ENCODE results near the gene RUBCNL.
"Not testable (repeated sequence)": the region's sequence is repeated elsewhere in the genome, so short reads cannot be mapped to it uniquely, and the experiment has no call there.

Gene RUBCNL

GRCh38 chr13:46373623-46374022 is 13.4 kb downstream of the RUBCNL start:
- DNase-seq: no peak

DNA sequence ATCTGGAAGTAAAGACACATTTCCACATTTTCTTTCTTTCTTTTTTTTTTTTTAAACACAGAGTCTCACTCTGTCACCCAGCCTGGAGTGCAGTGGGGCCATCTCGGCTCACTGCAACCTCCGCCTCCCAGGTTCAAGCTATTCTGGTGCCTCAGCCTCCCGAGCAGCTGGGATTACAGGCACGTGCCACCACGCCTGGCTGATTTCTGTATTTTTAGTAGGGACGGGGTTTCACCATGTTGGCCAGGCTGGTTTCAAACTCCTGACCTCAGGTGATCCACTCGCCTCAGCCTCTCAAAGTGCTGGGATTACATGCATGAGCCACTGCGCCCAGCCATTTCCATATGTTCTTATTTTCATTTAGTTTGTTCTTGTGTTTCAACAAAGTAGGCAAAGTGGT is 14.1 kb downstream of the RUBCNL start:
- not testable (repeated sequence) for DNase-seq

- DNase-seq: no peak
These were observed 15.0 kb downstream of the RUBCNL start for GRCh38 chr13:46372071-46372470.

GRCh38 chr13:46369506-46370277 is 17.4 kb downstream of the RUBCNL start:
- no peak for DNase-seq

DNA sequence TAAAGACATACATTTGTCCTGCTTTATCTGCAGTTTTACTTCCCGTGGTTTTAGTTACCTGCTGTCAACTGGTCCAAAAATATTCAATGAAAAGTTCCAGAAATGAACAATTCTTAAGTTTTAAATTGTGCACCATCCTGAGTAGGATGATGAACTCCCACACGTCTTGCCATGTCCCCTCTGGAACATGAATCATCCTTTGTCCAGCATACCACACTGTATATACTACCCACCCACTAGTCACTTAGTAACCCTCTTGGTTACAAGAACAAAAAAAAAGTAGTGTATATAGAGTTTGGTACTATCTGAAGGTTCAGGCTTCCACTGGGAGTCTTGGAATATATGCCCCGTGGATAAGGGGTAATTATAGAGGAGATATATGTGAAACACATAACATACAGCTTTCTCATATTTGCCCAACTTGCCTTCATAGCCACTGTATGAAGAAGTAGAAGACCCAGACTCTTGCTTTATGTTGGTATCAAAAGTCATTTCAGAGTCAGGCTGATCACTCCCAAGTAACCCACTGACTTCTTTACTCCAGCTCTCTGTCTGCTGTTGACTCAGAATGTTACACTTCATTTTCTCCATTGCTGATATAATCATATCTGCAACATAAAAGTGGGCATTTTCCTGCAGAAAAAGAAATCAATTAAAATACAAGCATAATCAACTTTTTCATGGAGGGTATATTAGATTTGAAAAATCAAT is 19.3 kb downstream of the RUBCNL start:
- no peak for DNase-seq

- DNase-seq: no peak
These were observed 25.6 kb downstream of the RUBCNL start for GRCh38 chr13:46361276-46361934.

- no peak for DNase-seq
These were observed 26.4 kb downstream of the RUBCNL start for GRCh38 chr13:46360604-46361003.

DNA sequence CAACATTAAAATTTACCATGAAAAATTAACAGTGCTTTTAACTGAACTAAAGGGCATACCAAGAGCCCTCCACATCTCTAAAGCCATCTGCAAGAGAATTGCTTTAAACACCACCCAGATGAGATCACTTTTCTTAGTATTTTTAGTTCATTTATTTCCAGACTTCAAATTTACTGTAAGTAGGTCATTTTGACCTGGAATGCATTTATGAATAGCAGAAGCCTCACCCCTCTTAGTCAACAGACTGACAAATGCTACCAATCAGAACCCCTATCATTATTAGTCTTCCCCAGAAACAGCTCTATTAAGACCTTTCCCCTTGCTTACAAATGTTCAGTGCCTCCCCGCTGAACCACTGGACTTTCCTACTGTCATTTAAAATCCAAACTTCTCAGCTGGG is 27.3 kb downstream of the RUBCNL start:
- no peak for DNase-seq

DNA sequence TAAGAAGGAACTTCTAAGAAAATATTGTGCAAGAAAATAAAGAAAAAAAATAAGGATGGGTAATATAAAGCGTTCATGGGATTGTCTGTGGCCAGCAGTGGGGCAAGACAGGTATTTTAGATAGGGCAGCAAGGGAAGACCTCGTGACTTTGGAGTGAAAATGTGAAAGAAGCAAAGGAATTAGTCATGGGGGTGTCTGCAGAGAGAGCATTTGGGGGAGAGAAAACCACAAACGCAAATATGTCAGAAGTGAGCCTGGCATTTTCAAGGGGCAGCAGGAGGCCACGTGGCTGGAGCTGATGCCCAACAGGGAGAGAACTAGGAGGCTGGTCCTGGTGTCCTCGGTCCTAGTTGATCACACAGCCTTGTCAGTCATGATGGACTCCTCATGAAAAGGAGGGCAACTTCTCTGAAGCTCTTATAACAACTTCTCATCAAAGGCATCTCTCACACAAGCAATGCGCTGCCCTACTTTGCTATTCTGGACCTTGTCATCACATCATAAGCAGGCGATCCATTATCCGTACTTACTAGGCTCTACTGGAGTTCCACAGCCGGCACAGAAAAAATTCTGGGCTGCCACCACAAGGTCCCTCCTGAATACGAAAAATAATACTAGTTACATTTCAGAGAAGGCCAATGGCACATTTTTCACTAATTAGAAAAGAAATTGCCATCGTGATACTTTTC is 31.0 kb downstream of the RUBCNL start:
- no peak for DNase-seq

DNA sequence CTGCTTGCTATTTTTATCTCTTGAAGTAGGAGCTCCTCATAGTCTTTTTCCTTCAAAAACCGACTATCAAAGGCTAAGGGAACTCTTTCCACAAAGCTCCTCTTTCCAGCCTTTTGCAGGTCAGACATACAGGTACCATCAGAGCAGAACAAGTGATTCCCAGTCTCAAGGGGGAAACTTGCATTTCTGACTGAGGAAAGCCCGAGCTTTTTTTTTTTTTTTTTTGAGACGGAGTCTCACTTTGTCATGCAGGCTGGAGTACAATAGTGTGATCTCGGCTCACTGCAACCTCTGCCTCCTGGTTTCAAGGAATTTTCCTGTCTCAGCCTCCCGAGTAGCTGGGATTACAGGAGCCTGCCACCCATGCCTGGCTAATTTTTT is 32.0 kb downstream of the RUBCNL start:
- DNase-seq: no peak

- no peak for DNase-seq
These were observed 32.6 kb downstream of the RUBCNL start for GRCh38 chr13:46354156-46355087.

GRCh38 chr13:46352805-46353204 is 34.2 kb downstream of the RUBCNL start:
- no peak for DNase-seq

DNA sequence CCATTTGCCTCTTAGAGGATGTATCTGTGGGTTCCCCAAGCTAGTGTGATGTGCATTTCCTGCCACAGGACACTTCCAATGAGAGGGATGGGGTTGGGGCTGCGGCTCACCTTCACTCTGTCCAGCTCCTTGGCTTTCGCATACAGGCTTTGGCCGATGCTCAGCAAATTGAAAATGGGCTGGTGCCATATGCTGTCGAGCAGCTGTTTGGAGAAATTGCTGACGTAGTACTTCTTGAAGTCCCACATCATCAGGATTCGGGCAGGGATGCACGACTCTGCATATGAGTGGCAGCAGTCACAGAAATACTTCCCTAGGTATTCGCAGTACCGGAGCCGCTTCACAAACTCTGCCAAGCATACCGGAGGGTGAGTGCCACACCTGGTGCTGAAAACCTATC is 37.0 kb downstream of the RUBCNL start:
- DNase-seq: no peak

GRCh38 chr13:46348961-46349360 is 38.1 kb downstream of the RUBCNL start:
- no peak for DNase-seq

DNA sequence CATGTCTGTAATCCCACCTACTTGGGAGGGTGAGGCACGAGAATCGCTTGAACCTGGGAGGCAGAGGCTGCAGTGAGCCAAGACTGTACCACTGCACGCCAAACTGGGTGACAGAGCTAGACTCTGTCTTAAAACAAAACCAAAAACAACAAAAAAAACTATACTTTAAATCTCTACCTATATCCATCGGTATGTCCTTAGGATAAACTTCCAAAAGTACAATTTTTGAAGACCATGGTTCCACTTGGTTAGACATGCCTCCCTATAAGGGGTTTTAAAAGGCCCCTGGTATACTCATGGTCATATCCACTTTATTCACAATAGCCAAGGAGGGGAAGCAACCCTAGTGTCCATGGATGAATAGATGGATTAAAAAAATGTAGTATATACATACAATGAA is 39.8 kb downstream of the RUBCNL start:
- no peak for DNase-seq

DNA sequence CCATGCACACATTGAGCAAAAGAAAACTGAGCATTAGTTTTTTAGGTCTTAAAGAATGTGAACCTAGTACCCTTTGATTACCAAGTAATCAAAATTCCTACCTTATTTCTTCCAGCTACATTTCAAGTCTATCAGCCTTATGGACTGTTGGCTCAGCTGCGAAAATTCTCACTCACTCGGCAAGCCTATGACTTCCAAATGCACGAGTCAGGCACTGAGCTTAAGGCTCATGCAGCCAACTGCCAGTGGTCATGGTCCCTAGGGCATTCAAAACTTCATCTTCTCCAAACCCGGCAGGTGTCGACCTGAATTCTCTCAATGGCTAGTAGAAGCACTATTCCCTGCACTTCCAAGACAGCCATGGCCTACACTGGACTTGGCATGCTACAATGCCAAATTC is 41.2 kb downstream of the RUBCNL start:
- no peak for DNase-seq

GRCh38 chr13:46345398-46345797 is 41.7 kb downstream of the RUBCNL start:
- DNase-seq: no peak

- DNase-seq: no peak
These were observed 43.6 kb downstream of the RUBCNL start for GRCh38 chr13:46343279-46343994.

- no peak for DNase-seq
These were observed 44.5 kb downstream of the RUBCNL start for GRCh38 chr13:46342538-46342937.

- no peak for DNase-seq
These were observed 45.8 kb downstream of the RUBCNL start for GRCh38 chr13:46341112-46341711.

DNA sequence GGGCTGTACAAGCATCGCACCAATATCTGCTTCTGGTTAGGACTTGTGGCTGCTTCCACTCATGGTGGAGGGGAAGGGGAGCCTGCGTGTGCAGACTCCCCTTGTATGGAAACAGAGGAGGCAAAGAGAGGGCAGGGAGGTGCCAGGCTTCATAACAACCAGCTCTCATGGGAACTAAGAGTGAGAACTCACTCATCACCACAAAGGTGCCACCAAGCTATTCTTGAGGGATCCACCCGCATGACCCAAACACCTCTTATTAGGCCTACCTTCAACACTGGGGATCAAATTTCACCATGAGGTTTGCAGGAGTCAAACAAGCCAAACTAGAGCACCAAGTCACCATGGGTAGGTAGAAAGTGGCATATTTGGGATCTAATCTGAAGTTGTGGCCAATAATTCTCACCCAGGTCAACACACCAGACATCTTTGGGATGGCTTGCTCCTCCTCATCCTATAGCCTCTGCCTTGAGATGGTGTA is 46.4 kb downstream of the RUBCNL start:
- DNase-seq: no peak
